K562 (cell line): ENCODE data around the gene CS. TPM values are rescaled to one million over a fixed set of nuclear protein-coding genes. Genes with fewer than 3 reads are reported as not detected.
"Not testable (repeated sequence)": the region's sequence is repeated elsewhere in the genome, so short reads cannot be mapped to it uniquely, and the experiment has no call there.

ENCODE experiments used
- ATAC-seq: fragments of 200-7000 bp; cut with Tn5 transposase; 3 replicates; pipeline ENCODE4 v1.9.1; 2020; ENCODE audit warnings: moderate library complexity
- BruUV-seq: library from RNA; stranded (reverse); fragments of 400-500 nt; replicated peaks from 2 replicates; lab custom pipeline; 2021; lab: Mats Ljungman, UMichigan
- CTCF ChIA-PET: fragments of 300-600 bp; formaldehyde crosslinking; extraction: SDS; loops from one replicate; lab custom pipeline; 2021; ENCODE audit warnings: low intra/inter-chr PET ratio; lab: Yijun Ruan, JAX
- POLR2A ChIA-PET: fragments of 300-600, 350-650 bp; sonication (Branson Sonifier 250); formaldehyde crosslinking; extraction: SDS; loops from one replicate; lab custom pipeline; 2021; ENCODE audit warnings: antibody characterized with exemption, inconsistent platforms; lab: Yijun Ruan, JAX
- DNase-seq, 4 experiments: peaks; one replicate each; pipeline versions ENCODE4 v3.0.0 to v3.0.0-alpha.2; 2011 to 2018; ENCODE audit warnings: low spot score in 3 of 4, mixed read lengths in 3 of 4; ENCODE audit errors: extremely low read depth in 1 of 4
- FAIRE-seq: peaks from 2 replicates; lab custom pipeline; 2011; peaks lifted over from hg19 to GRCh38; lab: Jason Lieb, UNC
- H2AFZ ChIP-seq: 2 replicates; pipeline ENCODE4 v1.6.0; 2011; ENCODE audit warnings: low read depth, low read length, control low read depth, inconsistent platforms
- H3K27ac ChIP-seq: fragments of 200-600 bp; 3 replicates; pipeline ENCODE4 v1.8.0; 2011; ENCODE audit warnings: low read depth, mild to moderate bottlenecking, control low read depth, inconsistent platforms, low read length, moderate library complexity, mixed read lengths; ENCODE audit errors: extremely low read depth
- H3K27me3 ChIP-seq, 2 experiments: fragments of 300-600 bp in 1 of 2; 2 replicates in 1 of 2; 3 replicates in 1 of 2; pipeline versions ENCODE4 v1.6.0 to v1.8.0; 2011; ENCODE audit warnings: inconsistent platforms in 2 of 2, low read length in 2 of 2, mild to moderate bottlenecking in 1 of 2, mixed read lengths in 1 of 2, moderate library complexity in 1 of 2; ENCODE audit not compliant: control insufficient read depth in 2 of 2, insufficient read depth in 2 of 2
- H3K36me3 ChIP-seq: fragments of 300-600 bp; 3 replicates; pipeline ENCODE4 v1.8.0; 2011; ENCODE audit warnings: mild to moderate bottlenecking, low read length, inconsistent platforms; ENCODE audit not compliant: control insufficient read depth, insufficient read depth
- H3K4me1 ChIP-seq, 2 experiments: fragments of 200-600 bp in 1 of 2; replicated peaks in 1 of 2; 2 replicates in 1 of 2; 3 replicates in 1 of 2; pipeline versions ENCODE4 v1.5.1 to v1.8.0; 2011; ENCODE audit warnings: inconsistent platforms in 2 of 2, low read length in 2 of 2, mild to moderate bottlenecking in 1 of 2, mixed read lengths in 1 of 2, moderate library complexity in 1 of 2; ENCODE audit not compliant: control insufficient read depth in 2 of 2, insufficient read depth in 2 of 2
- H3K4me2 ChIP-seq: 2 replicates; pipeline ENCODE4 v1.6.1; 2011; ENCODE audit warnings: low read length, control low read depth, inconsistent platforms, mixed read lengths; ENCODE audit not compliant: insufficient read depth
- H3K4me3 ChIP-seq: fragments of 200-600 bp; sonication (generic), shearing (Covaris generic); 2 replicates; pipeline ENCODE4 v1.5.1; 2016; ENCODE audit warnings: control low read depth, inconsistent platforms
- H3K79me2 ChIP-seq: fragments of 200-600 bp; 3 replicates; pipeline ENCODE4 v1.8.0; 2011; ENCODE audit warnings: low read length, inconsistent platforms; ENCODE audit not compliant: control insufficient read depth, insufficient read depth
- H3K9ac ChIP-seq, 2 experiments: 2 replicates each; pipeline versions ENCODE4 v1.6.0 to v1.6.1; 2011; ENCODE audit warnings: low read depth in 2 of 2, low read length in 2 of 2, control low read depth in 1 of 2, inconsistent platforms in 1 of 2, mild to moderate bottlenecking in 1 of 2, mixed read lengths in 1 of 2; ENCODE audit not compliant: insufficient read depth in 1 of 2
- H3K9me1 ChIP-seq: one replicate; pipeline ENCODE4 v1.6.0; 2011; ENCODE audit warnings: inconsistent platforms, mild to moderate bottlenecking, low read length, moderate library complexity; ENCODE audit not compliant: control insufficient read depth, insufficient read depth
- H3K9me3 ChIP-seq: replicated peaks from 2 replicates; pipeline ENCODE4 v1.5.1; 2011; ENCODE audit warnings: low read depth, low read length, inconsistent platforms; ENCODE audit not compliant: control insufficient read depth, insufficient read depth
- H4K20me1 ChIP-seq: replicated peaks from 2 replicates; pipeline ENCODE4 v1.6.1; 2011; ENCODE audit warnings: low read length, inconsistent platforms, mixed read lengths; ENCODE audit not compliant: control insufficient read depth, insufficient read depth
- CXXC5 ChIP-seq: fragments of 250-450 bp; sonication (Bioruptor Pico); IDR thresholded peaks from 2 replicates; pipeline ENCODE4 v1.8.0; 2022; ENCODE audit warnings: inconsistent platforms, mild to moderate bottlenecking, moderate library complexity
- PRMT5 ChIP-seq: sonication (generic); formaldehyde crosslinking; IDR thresholded peaks from 2 replicates; pipeline ENCODE4 v1.5.0; 2020; ENCODE audit warnings: missing genetic modification reagents
- RBM25 ChIP-seq: fragments of 200-400 bp; formaldehyde crosslinking; IDR thresholded peaks from 2 replicates; pipeline ENCODE4 v1.6.1; 2018; ENCODE audit warnings: low read length, low read depth, moderate library complexity; ENCODE audit not compliant: severe bottlenecking
- STAT5A ChIP-seq: IDR thresholded peaks from 2 replicates; pipeline ENCODE4 v1.6.1; 2012; ENCODE audit warnings: low read length, inconsistent platforms, borderline replicate concordance
- TEAD1 ChIP-seq, 2 experiments: fragments of 450-650 bp in 1 of 2; sonication (generic) in 1 of 2; formaldehyde crosslinking; IDR thresholded peaks; 2 replicates each; pipeline versions ENCODE4 v1.4.0 to v1.8.0; 2020 to 2022; ENCODE audit warnings: mild to moderate bottlenecking in 2 of 2, missing genetic modification reagents in 1 of 2
- ZNF121 ChIP-seq: sonication (generic); formaldehyde crosslinking; conservative IDR thresholded peaks from 2 replicates; pipeline ENCODE4 v1.8.0; 2022; ENCODE audit warnings: missing genetic modification reagents
- ZNF408 ChIP-seq: fragments of 250-450 bp; sonication (Bioruptor Pico); IDR thresholded peaks from 2 replicates; pipeline ENCODE4 v1.4.0; 2020; ENCODE audit warnings: low read depth, mild to moderate bottlenecking, moderate library complexity
- WGBS: fragments of 100-300 bp; shearing (Covaris generic); methylation state at CpG from one replicate; pipeline ENCODE4 v1.1.6; 2016; ENCODE audit warnings: low coverage, mixed read lengths; ENCODE audit not compliant: insufficient coverage; ENCODE audit errors: missing lambda C conversion rate; 5-methylcytosine and 5-hydroxymethylcytosine counted together
- in situ Hi-C: fragments of 300-500 bp; cut with MboI; formaldehyde crosslinking; loops from 4 replicates; pipeline ENCODE4 v1.15.0; 2018; ENCODE audit warnings: inconsistent platforms, mixed read lengths
- intact Hi-C: fragments of 100-400 bp; cut with micrococcal nuclease; formaldehyde crosslinking; loops from 2 replicates; pipeline ENCODE4 v1.14.2; 2022
- polyA plus RNA-seq, 8 experiments: library from polyadenylated mRNA; depleted of rRNA in 4 of 8; stranded (reverse) in 5 of 8; unstranded in 3 of 8; fragments of >200 nt; fragmentation: Nextera tagmentation in 2 of 8; fragmentation: Illumina TruSeq in 1 of 8; extraction: Ambion mirVana in 2 of 8; extraction: Trizol in 1 of 8; gene quantifications; 2 replicates each; pipeline versions ENCODE4 v1.2.1 to v1.2.3, GENCODE V29; 2011 to 2014; ENCODE audit warnings: inconsistent platforms in 1 of 8, missing spikeins in 1 of 8
- total RNA-seq, 7 experiments: library from RNA; depleted of rRNA in 6 of 7; stranded (reverse); fragments of >200 nt in 6 of 7; fragmentation: Illumina TruSeq in 2 of 7; extraction: Trizol in 2 of 7; gene quantifications; 2 replicates each; pipeline versions ENCODE4 v1.2.1 to v1.2.3, GENCODE V29; 2011 to 2021; ENCODE audit warnings: low replicate concordance in 1 of 7
- TF ChIP-seq, protein P1 (sequence below): fragments of 450-650 bp; conservative IDR thresholded peaks from 2 replicates; pipeline ENCODE4 v1.6.1; 2016; ENCODE audit warnings: missing genetic modification characterization, low read depth, mild to moderate bottlenecking, missing compliant biosample characterization, moderate library complexity
- TF ChIP-seq, protein P2 (sequence below), 2 experiments: fragments of 450-650 bp in 1 of 2; sonication (generic) in 1 of 2; formaldehyde crosslinking; conservative IDR thresholded peaks; 2 replicates each; pipeline versions ENCODE4 v1.4.0 to v1.8.1; 2020 to 2022; ENCODE audit warnings: mild to moderate bottlenecking in 1 of 2, missing genetic modification reagents in 1 of 2

The CS gene
- total and polyA plus RNA-seq, 9 of the 15 experiments (the other 6 are each of a cell fraction or from before 2014, with no cell fraction given) = 99.9 to 390 (median 149) TPM

DNA sequence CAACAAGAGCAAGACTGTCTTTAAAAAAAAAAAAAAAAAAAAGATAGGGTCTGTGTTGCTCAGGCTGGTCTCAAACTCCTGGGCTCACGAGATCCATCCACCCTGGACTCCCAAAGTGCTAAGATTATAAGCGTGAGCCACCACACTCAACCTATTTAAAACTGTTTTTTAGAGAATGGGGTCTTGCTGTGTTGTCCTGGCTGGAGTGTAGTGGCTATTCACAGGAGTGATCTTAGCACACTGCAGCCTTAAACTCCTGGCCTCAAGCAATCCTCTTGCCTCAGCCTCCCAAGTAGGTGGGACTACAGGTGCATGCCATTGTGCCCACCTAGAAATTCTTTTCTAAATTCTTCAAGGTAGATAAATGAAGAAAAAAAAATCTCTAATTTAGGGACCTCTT, 25.8 kb downstream of the CS start:
- H3K4me1 ChIP-seq = no peaks in the 10 kb centered on the region
- H2AFZ ChIP-seq = no peak overlapping the region
- H3K36me3 ChIP-seq = peaks cover 91% of the 10 kb centered on the region
- ChIA-PET CTCF (no interaction called here), POLR2A (no interaction called here)
- 100% methylated on average over 2 of the region's 2 CpGs for WGBS
- H3K9me3 ChIP-seq = no peaks in the 10 kb centered on the region
- no peaks in the 10 kb centered on the region for H3K27me3 ChIP-seq
- no peak overlapping the region for H3K4me3 ChIP-seq
- H3K4me2 ChIP-seq = no peak overlapping the region
- intact Hi-C loops (no loop called here), in situ Hi-C loops (no loop called here)
- H4K20me1 ChIP-seq = no peaks in the 10 kb centered on the region
- ATAC-seq = no peak
- no peaks in the 10 kb centered on the region for H3K9me1 ChIP-seq
- no peak overlapping the region for H3K27ac ChIP-seq
- TF ChIP-seq TEAD1 (CRISPR knock-in tag; IDR thresholded peaks at IDR 0.05) (no peak), ZNF121 (CRISPR knock-in tag) (peak; percentile 85), PRMT5 (CRISPR knock-in tag) (no peak), ZNF408 (CRISPR knock-in tag) (no peak), RBM25 (peak; percentile 20), CXXC5 (CRISPR knock-in tag) (no peak), STAT5A (no peak)
- TF ChIP-seq, protein P1, sequence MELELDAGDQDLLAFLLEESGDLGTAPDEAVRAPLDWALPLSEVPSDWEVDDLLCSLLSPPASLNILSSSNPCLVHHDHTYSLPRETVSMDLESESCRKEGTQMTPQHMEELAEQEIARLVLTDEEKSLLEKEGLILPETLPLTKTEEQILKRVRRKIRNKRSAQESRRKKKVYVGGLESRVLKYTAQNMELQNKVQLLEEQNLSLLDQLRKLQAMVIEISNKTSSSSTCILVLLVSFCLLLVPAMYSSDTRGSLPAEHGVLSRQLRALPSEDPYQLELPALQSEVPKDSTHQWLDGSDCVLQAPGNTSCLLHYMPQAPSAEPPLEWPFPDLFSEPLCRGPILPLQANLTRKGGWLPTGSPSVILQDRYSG (tag) = no peak
- TF ChIP-seq, protein P2, sequence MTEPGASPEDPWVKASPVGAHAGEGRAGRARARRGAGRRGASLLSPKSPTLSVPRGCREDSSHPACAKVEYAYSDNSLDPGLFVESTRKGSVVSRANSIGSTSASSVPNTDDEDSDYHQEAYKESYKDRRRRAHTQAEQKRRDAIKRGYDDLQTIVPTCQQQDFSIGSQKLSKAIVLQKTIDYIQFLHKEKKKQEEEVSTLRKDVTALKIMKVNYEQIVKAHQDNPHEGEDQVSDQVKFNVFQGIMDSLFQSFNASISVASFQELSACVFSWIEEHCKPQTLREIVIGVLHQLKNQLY (CRISPR knock-in tag; conservative IDR thresholded peaks at IDR 0.05) = no peak
- DNase-seq = no peak
- no TSS peak for BruUV-seq
- no peaks in the 10 kb centered on the region for H3K79me2 ChIP-seq
- no peak for FAIRE-seq
- no peak overlapping the region for H3K9ac ChIP-seq

DNA sequence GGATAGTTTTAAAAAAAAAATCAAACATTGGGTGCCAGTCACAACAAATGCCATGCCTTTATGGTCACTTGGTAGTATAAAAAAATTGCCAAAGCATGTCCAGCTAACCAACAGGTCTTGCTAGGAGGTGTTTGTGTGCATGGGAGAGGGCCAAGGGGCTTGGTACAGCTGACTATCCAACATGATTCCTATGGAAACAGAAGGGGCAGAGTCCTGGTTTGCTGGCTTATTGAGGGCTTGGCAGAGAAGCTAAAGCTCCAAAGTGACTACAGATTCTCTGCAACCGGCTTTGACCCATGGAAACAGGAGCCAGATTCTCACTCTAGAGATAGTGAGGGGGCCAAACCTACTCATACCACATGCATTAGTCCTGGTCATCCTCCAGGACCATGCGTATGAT, 27.7 kb downstream of the CS start:
- H3K4me1 ChIP-seq, H3K27me3 ChIP-seq, DNase-seq, H3K27ac ChIP-seq, BruUV-seq, CTCF ChIA-PET, in situ Hi-C loops, FAIRE-seq, intact Hi-C loops, H3K9me3 ChIP-seq, H4K20me1 ChIP-seq, H3K4me2 ChIP-seq, H3K79me2 ChIP-seq, H3K4me3 ChIP-seq, H3K9me1 ChIP-seq, H3K9ac ChIP-seq, POLR2A ChIA-PET, ATAC-seq, H2AFZ ChIP-seq: not testable (repeated sequence)
- peaks cover 76% of the 10 kb centered on the region for H3K36me3 ChIP-seq
- 88% methylated on average over 2 of the region's 2 CpGs for WGBS
